Neural progenitor cell (in vitro differentiated cells): ENCODE measurements around the gene RNF213. TPM values are rescaled to one million over a fixed set of nuclear protein-coding genes. Genes with fewer than 3 reads are reported as not detected.

ENCODE experiments used
- DNase-seq: peaks from one replicate; pipeline ENCODE4 v3.0.0-alpha.2; 2016; ENCODE audit warnings: low spot score
- H2AFZ ChIP-seq: fragments of 200-600 bp; sonication (generic); replicated peaks from 2 replicates; pipeline ENCODE4 v1.6.1; 2016; ENCODE audit warnings: antibody characterized with exemption
- H3F3A ChIP-seq: fragments of 200-600 bp; sonication (generic); 2 replicates; pipeline ENCODE4 v1.6.1; 2016; ENCODE audit warnings: antibody characterized with exemption, low read depth
- H3K27ac ChIP-seq: fragments of 200-600 bp; sonication (generic); 2 replicates; pipeline ENCODE4 v1.5.1; 2016; ENCODE audit warnings: mild to moderate bottlenecking
- H3K27me3 ChIP-seq: fragments of 200-600 bp; sonication (generic); 2 replicates; pipeline ENCODE4 v1.6.1; 2016; ENCODE audit warnings: mild to moderate bottlenecking, moderate library complexity
- H3K36me3 ChIP-seq: fragments of 200-600 bp; sonication (generic); 2 replicates; pipeline ENCODE4 v1.5.1; 2016
- H3K4me1 ChIP-seq: fragments of 200-600 bp; sonication (generic); 2 replicates; pipeline ENCODE4 v1.6.1; 2016; ENCODE audit warnings: mixed run types
- H3K4me2 ChIP-seq: fragments of 200-600 bp; sonication (generic); 2 replicates; pipeline ENCODE4 v1.6.1; 2016
- H3K4me3 ChIP-seq: fragments of 200-600 bp; sonication (generic); 2 replicates; pipeline ENCODE4 v1.5.1; 2016
- H3K79me2 ChIP-seq: fragments of 200-600 bp; sonication (generic); 2 replicates; pipeline ENCODE4 v1.6.1; 2016; ENCODE audit warnings: low read depth
- H3K9ac ChIP-seq: fragments of 200-600 bp; sonication (generic); 2 replicates; pipeline ENCODE4 v1.6.1; 2016
- H3K9me3 ChIP-seq: fragments of 200-600 bp; sonication (generic); 2 replicates; pipeline ENCODE4 v1.5.1; 2016; ENCODE audit warnings: low read depth
- H4K20me1 ChIP-seq: fragments of 200-600 bp; sonication (generic); 2 replicates; pipeline ENCODE4 v1.6.1; 2016; ENCODE audit warnings: low read depth
- H3K27ac Mint-ChIP-seq: 3 replicates; pipeline ENCODE4 v1.8.0; 2021; ENCODE audit warnings: mixed read lengths
- H3K27me3 Mint-ChIP-seq: 2 replicates; pipeline ENCODE4 v1.8.0; 2022; ENCODE audit warnings: low read depth, mild to moderate bottlenecking, inconsistent platforms, moderate library complexity, mixed read lengths; ENCODE audit not compliant: insufficient read depth
- H3K36me3 Mint-ChIP-seq: 3 replicates; pipeline ENCODE4 v1.8.0; 2021; ENCODE audit warnings: mixed read lengths
- H3K4me1 Mint-ChIP-seq: 3 replicates; pipeline ENCODE4 v1.8.0; 2021; ENCODE audit warnings: mixed read lengths
- H3K4me3 Mint-ChIP-seq: 3 replicates; pipeline ENCODE4 v1.8.0; 2021; ENCODE audit warnings: mild to moderate bottlenecking, moderate library complexity, mixed read lengths
- H3K9me3 Mint-ChIP-seq: 3 replicates; pipeline ENCODE4 v1.8.0; 2020; ENCODE audit warnings: mixed read lengths
- CTCF ChIP-seq: fragments of 200-600 bp; sonication (generic); IDR thresholded peaks from 2 replicates; pipeline ENCODE4 v1.5.1; 2017; ENCODE audit warnings: antibody characterized with exemption, mild to moderate bottlenecking
- EZH2 ChIP-seq: fragments of 200-600 bp; sonication (generic); IDR thresholded peaks from 2 replicates; pipeline ENCODE4 v1.6.1; 2017; ENCODE audit warnings: antibody characterized with exemption, mild to moderate bottlenecking, moderate library complexity
- EZH2phosphoT487 ChIP-seq: fragments of 200-600 bp; sonication (generic); IDR thresholded peaks from 2 replicates; pipeline ENCODE4 v1.6.1; 2017; ENCODE audit warnings: antibody characterized with exemption
- total RNA-seq: library from RNA; depleted of rRNA; stranded (reverse); fragments of >200 nt; gene quantifications from 2 replicates; pipeline ENCODE4 v1.2.3, GENCODE V29; 2015; ENCODE audit warnings: low replicate concordance

Gene RNF213
- total RNA-seq, 1 donor from 2014 or later, result 19.8 TPM

GRCh38 chr17:80388175-80388574, 127.5 kb downstream of the RNF213 start:
- Mint-ChIP-seq H3K36me3 (peaks cover 15% of the 10 kb centered on the region), H3K9me3 (no peaks in the 10 kb centered on the region), H3K4me3 (no peak overlapping the region), H3K27ac (no peak overlapping the region), H3K27me3 (no peaks in the 10 kb centered on the region), H3K4me1 (peaks cover 12% of the 10 kb centered on the region)
- H2AFZ ChIP-seq, result no peak overlapping the region
- H3K27me3 ChIP-seq, result no peaks in the 10 kb centered on the region
- H3K9ac ChIP-seq, result no peak overlapping the region
- no peak overlapping the region for H3K27ac ChIP-seq
- no peak overlapping the region for H3K4me2 ChIP-seq
- DNase-seq, result no peak
- H3K4me3 ChIP-seq, result no peak overlapping the region
- no peaks in the 10 kb centered on the region for H3K36me3 ChIP-seq
- peak; percentile 23 for TF ChIP-seq CTCF
- TF ChIP-seq EZH2phosphoT487, result no peak
- no peaks in the 10 kb centered on the region for H3K79me2 ChIP-seq
- no peaks in the 10 kb centered on the region for H4K20me1 ChIP-seq
- no peaks in the 10 kb centered on the region for H3F3A ChIP-seq
- H3K9me3 ChIP-seq, result no peaks in the 10 kb centered on the region
- H3K4me1 ChIP-seq, result no peaks in the 10 kb centered on the region

GRCh38 chr17:80388601-80389000, 127.9 kb downstream of the RNF213 start:
- no peaks in the 10 kb centered on the region for H3K27me3 Mint-ChIP-seq
- H3F3A ChIP-seq, result no peaks in the 10 kb centered on the region
- H2AFZ ChIP-seq, result no peak overlapping the region
- H4K20me1 ChIP-seq, result no peaks in the 10 kb centered on the region
- no peak overlapping the region for H3K27ac ChIP-seq
- peaks cover 9% of the 10 kb centered on the region for H3K4me1 Mint-ChIP-seq
- H3K27me3 ChIP-seq, result no peaks in the 10 kb centered on the region
- H3K36me3 ChIP-seq, result no peaks in the 10 kb centered on the region
- DNase-seq, result no peak
- no peak overlapping the region for H3K4me3 ChIP-seq
- no peaks in the 10 kb centered on the region for H3K4me1 ChIP-seq
- H3K9me3 ChIP-seq, result no peaks in the 10 kb centered on the region
- H3K4me3 Mint-ChIP-seq, result no peak overlapping the region
- TF ChIP-seq CTCF (no peak), EZH2phosphoT487 (no peak), EZH2 (no peak)
- no peak overlapping the region for H3K27ac Mint-ChIP-seq
- H3K9me3 Mint-ChIP-seq, result no peaks in the 10 kb centered on the region
- peaks cover 15% of the 10 kb centered on the region for H3K36me3 Mint-ChIP-seq
- no peaks in the 10 kb centered on the region for H3K79me2 ChIP-seq
- H3K4me2 ChIP-seq, result no peak overlapping the region
- H3K9ac ChIP-seq, result no peak overlapping the region

GRCh38 chr17:80389011-80389995, 128.7 kb downstream of the RNF213 start:
- Histone ChIP-seq H4K20me1 (no peaks in the 10 kb centered on the region), H3K79me2 (no peaks in the 10 kb centered on the region), H3K4me3 (no peak overlapping the region), H3K9me3 (no peaks in the 10 kb centered on the region), H2AFZ (no peak overlapping the region), H3F3A (no peaks in the 10 kb centered on the region), H3K27ac (no peak overlapping the region), H3K27me3 (no peaks in the 10 kb centered on the region), H3K9ac (no peak overlapping the region), H3K36me3 (no peaks in the 10 kb centered on the region), H3K4me2 (no peak overlapping the region), H3K4me1 (no peaks in the 10 kb centered on the region)
- H3K36me3 Mint-ChIP-seq, result peaks cover 12% of the 10 kb centered on the region
- no peak overlapping the region for H3K27ac Mint-ChIP-seq
- H3K4me3 Mint-ChIP-seq, result no peak overlapping the region
- no peak for DNase-seq
- no peaks in the 10 kb centered on the region for H3K27me3 Mint-ChIP-seq
- TF ChIP-seq EZH2phosphoT487 (no peak), EZH2 (no peak), CTCF (no peak)
- H3K9me3 Mint-ChIP-seq, result no peaks in the 10 kb centered on the region
- peaks cover 9% of the 10 kb centered on the region for H3K4me1 Mint-ChIP-seq
